Measurements from ENCODE around the gene CTNNA2.

Gene CTNNA2

DNA sequence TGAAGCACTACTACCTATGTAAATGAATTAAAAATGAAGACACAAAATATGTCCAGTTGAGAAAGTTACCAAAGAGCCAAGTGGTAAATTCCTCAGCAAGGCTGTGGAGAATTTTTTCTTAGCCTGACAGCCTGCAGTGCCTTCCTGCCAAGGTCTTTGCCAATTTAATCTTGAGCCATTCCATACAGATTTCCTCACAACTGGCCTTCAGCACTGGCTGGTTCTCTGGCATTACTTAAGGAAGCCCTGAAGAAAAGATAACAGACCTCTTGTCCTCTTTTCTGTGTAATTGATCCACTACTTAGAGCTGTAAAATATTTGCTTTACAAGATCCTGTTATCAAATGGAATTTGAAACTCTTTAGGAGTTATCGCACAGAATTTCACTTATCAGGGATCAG, 1125.9 kb downstream of the CTNNA2 start:
- no peak for DNase-seq

DNA sequence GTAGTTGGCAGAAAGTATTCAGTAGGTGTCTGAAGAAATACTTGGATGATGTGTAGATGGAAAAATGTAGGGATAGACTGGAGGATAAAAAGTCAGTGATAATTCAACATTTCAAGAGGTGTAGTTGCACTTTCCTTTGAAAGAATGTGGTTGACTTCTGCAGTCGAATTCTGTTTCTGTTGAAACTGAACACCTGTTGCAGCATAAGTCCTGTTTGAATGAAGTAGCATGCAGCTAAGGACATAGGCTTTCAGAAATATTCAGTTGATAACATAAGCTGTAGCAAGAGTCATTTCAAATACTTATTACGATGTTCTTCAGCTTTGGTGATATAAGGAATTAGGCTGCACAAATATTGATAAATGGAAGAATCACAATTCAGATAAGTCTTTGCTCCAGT, 1129.6 kb downstream of the CTNNA2 start:
- DNase-seq, result no peak

DNA sequence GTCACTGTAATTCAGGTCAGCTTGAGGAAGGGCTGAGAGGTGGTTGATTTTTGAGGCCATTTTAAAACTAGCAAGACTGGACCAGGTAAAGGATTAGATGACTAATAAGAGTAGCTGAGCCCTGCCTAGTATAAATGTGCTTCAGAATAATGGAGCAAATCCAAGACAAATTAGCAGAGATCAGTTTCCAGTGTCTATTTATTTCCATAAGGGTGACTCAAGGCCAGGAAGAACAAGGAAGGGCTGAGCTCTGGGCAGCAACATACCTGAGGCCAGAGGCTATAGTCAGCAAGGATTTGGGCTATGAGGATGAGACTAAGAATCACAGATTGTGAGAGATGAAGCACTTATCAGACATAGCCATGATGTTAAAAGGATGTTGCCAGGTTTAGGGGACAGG, 1130.7 kb downstream of the CTNNA2 start:
- DNase-seq, result no peak

DNA sequence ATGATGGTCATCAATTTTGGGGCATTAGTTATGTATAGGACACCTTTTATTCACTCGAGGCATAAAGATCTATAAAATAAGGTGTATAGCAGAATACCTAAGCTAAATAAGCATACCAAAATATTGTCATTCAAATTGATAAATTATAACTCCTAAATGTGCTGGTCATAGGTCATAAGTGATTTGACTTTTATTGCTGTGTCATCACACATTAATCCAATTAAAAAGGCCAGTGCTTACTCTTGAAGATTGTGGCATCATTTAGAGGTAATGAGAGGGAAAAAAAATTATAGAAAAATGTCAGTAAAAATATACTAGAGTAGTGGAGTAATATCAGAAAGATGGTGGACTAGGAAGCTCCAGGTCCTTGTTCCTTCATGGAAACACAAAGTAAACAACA, 1138.6 kb downstream of the CTNNA2 start:
- DNase-seq, result no peak

DNA sequence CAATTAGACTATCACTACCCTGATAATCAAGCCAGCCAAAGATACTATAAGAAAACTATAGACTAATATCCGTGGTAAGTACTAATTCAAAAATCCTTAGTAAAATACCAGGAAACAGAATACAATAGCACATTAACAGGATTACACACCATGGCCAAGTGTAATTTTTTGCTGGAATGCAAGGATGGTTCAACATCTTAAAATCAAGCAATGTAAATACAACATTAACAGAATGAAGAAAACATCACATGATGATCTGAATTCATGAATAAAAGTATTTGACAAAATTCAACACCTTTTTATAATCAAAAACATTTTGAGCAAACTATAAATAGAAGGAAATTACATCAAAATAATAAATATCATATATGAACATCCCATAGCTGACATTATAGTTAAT, 1142.4 kb downstream of the CTNNA2 start:
- DNase-seq, result no peak

DNA sequence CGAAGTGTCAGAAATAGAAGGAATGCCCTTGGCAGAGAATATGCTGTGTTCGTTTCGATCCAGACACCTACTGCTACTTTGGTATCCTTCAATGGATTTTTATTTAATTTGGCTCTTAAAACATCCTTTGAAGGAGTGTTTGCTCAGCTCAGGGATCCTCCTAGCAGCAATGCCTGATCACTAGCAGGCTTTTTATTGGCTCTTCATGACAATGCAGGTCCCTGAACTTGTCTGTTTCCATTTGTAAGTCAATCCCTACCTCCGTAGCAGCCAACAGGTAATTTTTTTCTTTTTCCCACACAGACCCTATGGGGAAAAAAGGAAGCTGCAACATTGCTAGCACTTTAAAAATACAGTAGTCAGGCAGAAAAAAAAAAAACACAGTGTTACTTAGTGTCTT, 1157.9 kb downstream of the CTNNA2 start:
- DNase-seq, result peak; percentile 39

DNA sequence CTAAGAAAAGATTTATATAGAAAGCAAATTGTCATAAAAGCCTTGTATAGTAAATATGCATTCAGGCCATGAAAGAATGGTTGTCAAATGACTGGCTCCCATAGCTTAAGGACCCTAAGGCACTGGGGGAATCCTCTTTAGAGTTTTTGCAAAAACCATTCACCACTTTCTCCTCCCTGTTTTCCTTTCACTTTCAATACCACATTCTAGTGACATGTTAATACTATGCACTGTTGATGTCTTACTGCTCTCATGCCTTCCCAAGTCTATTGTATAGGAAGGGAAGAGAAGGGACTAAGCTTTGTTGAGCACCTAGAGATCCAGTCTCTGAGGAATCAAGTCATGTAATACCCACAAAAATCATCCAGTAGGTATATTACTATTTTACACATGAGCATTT, 1174.7 kb downstream of the CTNNA2 start:
- DNase-seq, result no peak

DNA sequence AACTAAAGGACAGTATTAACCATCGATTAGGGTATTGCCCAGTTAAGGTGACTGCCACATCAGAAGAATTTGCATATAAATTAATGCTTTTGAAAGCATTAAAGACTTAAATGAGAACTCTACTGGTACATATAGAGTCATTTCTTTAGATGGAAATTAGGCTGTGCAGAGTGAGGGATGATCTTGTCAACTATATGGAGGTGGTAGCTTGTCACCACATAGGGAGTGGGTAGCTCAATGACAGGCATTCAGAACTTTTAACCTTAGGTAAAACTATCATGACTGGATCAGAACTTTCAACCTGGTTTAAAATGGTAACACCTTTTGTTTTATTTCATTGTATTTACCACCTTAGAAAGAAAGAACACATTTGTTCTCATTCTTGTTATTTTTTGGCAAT, 1176.3 kb downstream of the CTNNA2 start:
- DNase-seq, result no peak
